MM.1S (cell line): ENCODE measurements around the gene PFDN1.

Experiments used
- EZH2 ChIP-seq: fragments of 300-600 bp; sonication (generic); optimal IDR thresholded peaks from 2 replicates; pipeline ENCODE3; 2017; ENCODE audit warnings: low read depth, mild to moderate bottlenecking, antibody characterized with exemption, low read length, mixed read lengths
- TF ChIP-seq, protein P1 (sequence below): fragments of 300-600 bp; sonication (generic); IDR thresholded peaks from 2 replicates; pipeline ENCODE4 v1.5.1; 2016; ENCODE audit warnings: antibody characterized with exemption, low read length, mixed read lengths

DNA sequence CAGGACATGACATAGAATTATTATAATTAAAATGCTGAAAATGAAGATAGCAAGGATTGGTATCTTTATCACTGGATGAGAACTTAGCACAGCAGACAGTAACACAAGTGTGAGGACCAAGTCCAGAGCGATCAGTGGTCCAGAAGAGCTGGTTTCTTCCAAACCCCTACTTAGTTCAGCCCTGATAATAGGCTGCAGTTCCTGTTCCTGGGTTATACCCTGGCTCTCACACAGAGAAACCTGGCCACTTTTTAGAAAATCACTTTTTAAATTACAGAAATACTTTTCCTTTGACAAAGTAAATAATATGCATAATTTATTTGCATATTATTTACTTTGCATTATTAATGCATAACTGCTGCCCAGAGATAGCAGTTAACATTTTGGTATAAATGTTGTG, 87.6 kb downstream of the PFDN1 start:
- TF ChIP-seq, protein P1, sequence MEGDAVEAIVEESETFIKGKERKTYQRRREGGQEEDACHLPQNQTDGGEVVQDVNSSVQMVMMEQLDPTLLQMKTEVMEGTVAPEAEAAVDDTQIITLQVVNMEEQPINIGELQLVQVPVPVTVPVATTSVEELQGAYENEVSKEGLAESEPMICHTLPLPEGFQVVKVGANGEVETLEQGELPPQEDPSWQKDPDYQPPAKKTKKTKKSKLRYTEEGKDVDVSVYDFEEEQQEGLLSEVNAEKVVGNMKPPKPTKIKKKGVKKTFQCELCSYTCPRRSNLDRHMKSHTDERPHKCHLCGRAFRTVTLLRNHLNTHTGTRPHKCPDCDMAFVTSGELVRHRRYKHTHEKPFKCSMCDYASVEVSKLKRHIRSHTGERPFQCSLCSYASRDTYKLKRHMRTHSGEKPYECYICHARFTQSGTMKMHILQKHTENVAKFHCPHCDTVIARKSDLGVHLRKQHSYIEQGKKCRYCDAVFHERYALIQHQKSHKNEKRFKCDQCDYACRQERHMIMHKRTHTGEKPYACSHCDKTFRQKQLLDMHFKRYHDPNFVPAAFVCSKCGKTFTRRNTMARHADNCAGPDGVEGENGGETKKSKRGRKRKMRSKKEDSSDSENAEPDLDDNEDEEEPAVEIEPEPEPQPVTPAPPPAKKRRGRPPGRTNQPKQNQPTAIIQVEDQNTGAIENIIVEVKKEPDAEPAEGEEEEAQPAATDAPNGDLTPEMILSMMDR, result no peak
- no peak for TF ChIP-seq EZH2
